Activated CD4-positive, alpha-beta memory T cell treated with anti-CD3 and anti-CD28 coated beads for 36 hours (primary cell): Measurements from ENCODE around the gene TUBB6. TPM values are rescaled to one million over a fixed set of nuclear protein-coding genes. Genes with fewer than 3 reads are reported as not detected.

ENCODE experiments used
- CTCF ChIA-PET: fragments of 350-600 bp; sonication (Branson Sonifier 250); formaldehyde crosslinking; loops from one replicate; lab custom pipeline; 2021; ENCODE audit warnings: antibody characterized with exemption, inconsistent platforms; lab: Charles Lee
- POLR2A ChIA-PET: fragments of 350-600 bp; sonication (Branson Sonifier 250); formaldehyde crosslinking; loops from one replicate; lab custom pipeline; 2021; ENCODE audit warnings: antibody characterized with exemption; lab: Charles Lee
- DNase-seq: peaks from one replicate; pipeline ENCODE4 v3.0.0-alpha.2; 2020
- H3K27ac Mint-ChIP-seq: one replicate; pipeline ENCODE4 v1.8.0; 2021; ENCODE audit warnings: mixed read lengths
- H3K27me3 Mint-ChIP-seq: one replicate; pipeline ENCODE4 v1.8.0; 2021; ENCODE audit warnings: mixed read lengths
- H3K36me3 Mint-ChIP-seq: one replicate; pipeline ENCODE4 v1.8.0; 2021; ENCODE audit warnings: mixed read lengths
- H3K4me1 Mint-ChIP-seq: one replicate; pipeline ENCODE4 v1.8.0; 2021; ENCODE audit warnings: low read depth, mixed read lengths
- H3K4me3 Mint-ChIP-seq: one replicate; pipeline ENCODE4 v1.8.0; 2021; ENCODE audit warnings: mild to moderate bottlenecking, mixed read lengths
- H3K9me3 Mint-ChIP-seq: one replicate; pipeline ENCODE4 v1.8.0; 2021; ENCODE audit warnings: mixed read lengths
- intact Hi-C: fragments of 100-400 bp; cut with micrococcal nuclease; formaldehyde crosslinking; loops from one replicate; pipeline ENCODE4 v1.15.1; 2023
- total RNA-seq, 2 experiments: library from RNA; stranded (reverse); gene quantifications; one replicate each; pipeline ENCODE4 v1.2.3, GENCODE V29; 2021

Gene TUBB6
- total RNA-seq, 2 experiments from 2014 or later = 6.7 to 7.5 TPM

GRCh38 chr18:12334863-12335262 is 26.8 kb downstream of the TUBB6 start:
- Mint-ChIP-seq H3K4me3 (no peak overlapping the region), H3K27me3 (no peaks in the 10 kb centered on the region), H3K36me3 (peaks cover 29% of the 10 kb centered on the region), H3K27ac (no peak overlapping the region), H3K9me3 (no peaks in the 10 kb centered on the region), H3K4me1 (no peaks in the 10 kb centered on the region)
- CTCF ChIA-PET = interaction anchor here (0.7 kb wide), 1 partner anchor 385 kb away, joined by 3 read pairs; no protein-coding TSS in a partner anchor
- POLR2A ChIA-PET = no interaction called here
- intact Hi-C loops = no loop called here
- DNase-seq = no peak

GRCh38 chr18:12335503-12335902 is 27.5 kb downstream of the TUBB6 start:
- intact Hi-C loops = no loop called here
- no peak for DNase-seq
- Mint-ChIP-seq H3K36me3 (peaks cover 32% of the 10 kb centered on the region), H3K27me3 (no peaks in the 10 kb centered on the region), H3K27ac (no peak overlapping the region), H3K9me3 (no peaks in the 10 kb centered on the region), H3K4me1 (no peaks in the 10 kb centered on the region), H3K4me3 (no peak overlapping the region)
- CTCF ChIA-PET = no interaction called here
- POLR2A ChIA-PET = no interaction called here

- ChIA-PET CTCF (interaction anchor here (0.9 kb wide), 1 partner anchor 8 kb away, joined by 5 read pairs; no protein-coding TSS in a partner anchor), POLR2A (no interaction called here)
- no peak for DNase-seq
- no peaks in the 10 kb centered on the region for H3K4me1 Mint-ChIP-seq
- no peaks in the 10 kb centered on the region for H3K27me3 Mint-ChIP-seq
- H3K27ac Mint-ChIP-seq = no peak overlapping the region
- H3K4me3 Mint-ChIP-seq = no peak overlapping the region
- peaks cover 32% of the 10 kb centered on the region for H3K36me3 Mint-ChIP-seq
- H3K9me3 Mint-ChIP-seq = no peaks in the 10 kb centered on the region
- intact Hi-C loops = no loop called here
These were observed 28.2 kb downstream of the TUBB6 start for GRCh38 chr18:12336171-12336613.

GRCh38 chr18:12336887-12337286 is 28.8 kb downstream of the TUBB6 start:
- intact Hi-C loops = no loop called here
- H3K27me3 Mint-ChIP-seq = no peaks in the 10 kb centered on the region
- no peaks in the 10 kb centered on the region for H3K4me1 Mint-ChIP-seq
- POLR2A ChIA-PET = no interaction called here
- CTCF ChIA-PET = no interaction called here
- no peaks in the 10 kb centered on the region for H3K9me3 Mint-ChIP-seq
- H3K4me3 Mint-ChIP-seq = no peak overlapping the region
- H3K36me3 Mint-ChIP-seq = peaks cover 32% of the 10 kb centered on the region
- no peak for DNase-seq
- no peak overlapping the region for H3K27ac Mint-ChIP-seq

GRCh38 chr18:12338382-12338781 is 30.3 kb downstream of the TUBB6 start:
- Mint-ChIP-seq H3K27ac (no peak overlapping the region), H3K27me3 (no peaks in the 10 kb centered on the region), H3K4me1 (no peaks in the 10 kb centered on the region), H3K4me3 (no peak overlapping the region), H3K36me3 (peaks cover 42% of the 10 kb centered on the region), H3K9me3 (no peaks in the 10 kb centered on the region)
- ChIA-PET CTCF (interaction anchor here (2.7 kb wide), 1 partner anchor 10 kb away, joined by 19 read pairs; no protein-coding TSS in a partner anchor), POLR2A (no interaction called here)
- intact Hi-C loops = no loop called here
- no peak for DNase-seq

- POLR2A ChIA-PET = no interaction called here
- DNase-seq = no peak
- Mint-ChIP-seq H3K27me3 (no peaks in the 10 kb centered on the region), H3K4me3 (no peak overlapping the region), H3K4me1 (no peaks in the 10 kb centered on the region), H3K27ac (no peak overlapping the region), H3K9me3 (no peaks in the 10 kb centered on the region), H3K36me3 (peaks cover 43% of the 10 kb centered on the region)
- intact Hi-C loops = no loop called here
- CTCF ChIA-PET = no interaction called here
These were observed 33.1 kb downstream of the TUBB6 start for GRCh38 chr18:12340945-12341660.

- ChIA-PET CTCF (no interaction called here), POLR2A (no interaction called here)
- Mint-ChIP-seq H3K27ac (no peak overlapping the region), H3K36me3 (peaks cover 43% of the 10 kb centered on the region), H3K9me3 (no peaks in the 10 kb centered on the region), H3K4me3 (no peak overlapping the region), H3K4me1 (no peaks in the 10 kb centered on the region), H3K27me3 (no peaks in the 10 kb centered on the region)
- intact Hi-C loops = no loop called here
- DNase-seq = no peak
These were observed 34.6 kb downstream of the TUBB6 start for GRCh38 chr18:12342661-12343060.

GRCh38 chr18:12345491-12346239 is 37.6 kb downstream of the TUBB6 start:
- Mint-ChIP-seq H3K4me3 (no peak overlapping the region), H3K9me3 (no peaks in the 10 kb centered on the region), H3K27me3 (no peaks in the 10 kb centered on the region), H3K4me1 (no peaks in the 10 kb centered on the region), H3K36me3 (peaks cover 49% of the 10 kb centered on the region), H3K27ac (no peak overlapping the region)
- intact Hi-C loops = no loop called here
- ChIA-PET CTCF (no interaction called here), POLR2A (no interaction called here)
- no peak for DNase-seq

GRCh38 chr18:12346240-12346565 is 38.2 kb downstream of the TUBB6 start:
- Mint-ChIP-seq H3K4me3 (no peak overlapping the region), H3K27ac (no peak overlapping the region), H3K27me3 (no peaks in the 10 kb centered on the region), H3K36me3 (peaks cover 52% of the 10 kb centered on the region), H3K4me1 (no peaks in the 10 kb centered on the region), H3K9me3 (no peaks in the 10 kb centered on the region)
- intact Hi-C loops = no loop called here
- DNase-seq = no peak
- ChIA-PET CTCF (interaction anchor here (2.2 kb wide), 1 partner anchor 18 kb away, joined by 13 read pairs; no protein-coding TSS in a partner anchor), POLR2A (no interaction called here)

- no peak overlapping the region for H3K27ac Mint-ChIP-seq
- intact Hi-C loops = no loop called here
These were observed 39.9 kb downstream of the TUBB6 start for GRCh38 chr18:12347895-12348294.

GRCh38 chr18:12352188-12352587 is 44.1 kb downstream of the TUBB6 start:
- ChIA-PET CTCF (no interaction called here), POLR2A (no interaction called here)
- Mint-ChIP-seq H3K27ac (no peak overlapping the region), H3K27me3 (no peaks in the 10 kb centered on the region), H3K4me3 (no peak overlapping the region), H3K9me3 (no peaks in the 10 kb centered on the region), H3K4me1 (no peaks in the 10 kb centered on the region), H3K36me3 (peaks cover 49% of the 10 kb centered on the region)
- intact Hi-C loops = no loop called here
- no peak for DNase-seq

More at GRCh38 chr18:12347895-12348294, 39.9 kb downstream of the TUBB6 start:
- Mint-ChIP-seq H3K9me3 (no peaks in the 10 kb centered on the region), H3K4me1 (no peaks in the 10 kb centered on the region), H3K4me3 (no peak overlapping the region), H3K36me3 (peaks cover 50% of the 10 kb centered on the region), H3K27me3 (no peaks in the 10 kb centered on the region)
- DNase-seq = no peak
- CTCF ChIA-PET = interaction anchor here (0.8 to 2.2 kb wide), 2 partner anchors 15 to 20 kb away, joined by 4 to 13 read pairs; no protein-coding TSS in a partner anchor
- POLR2A ChIA-PET = interaction anchor here (1.6 kb wide), 1 partner anchor 20 kb away, joined by 4 read pairs; no protein-coding TSS in a partner anchor

- POLR2A ChIA-PET = no interaction called here
- H3K36me3 Mint-ChIP-seq = peaks cover 52% of the 10 kb centered on the region
- CTCF ChIA-PET = interaction anchor here (1.4 kb wide), 1 partner anchor 34 kb away, joined by 3 read pairs; no protein-coding TSS in a partner anchor
- no peaks in the 10 kb centered on the region for H3K27me3 Mint-ChIP-seq
- H3K27ac Mint-ChIP-seq = no peak overlapping the region
- no peak for DNase-seq
- intact Hi-C loops = no loop called here
- peaks cover 3% of the 10 kb centered on the region for H3K4me1 Mint-ChIP-seq
- H3K4me3 Mint-ChIP-seq = no peak overlapping the region
- no peaks in the 10 kb centered on the region for H3K9me3 Mint-ChIP-seq
These were observed 51.5 kb downstream of the TUBB6 start for GRCh38 chr18:12359515-12359927.
